HUDEP-2 (cell line): Measurements from ENCODE around the gene PFKFB1.
A peak's percentile ranks its signal among the peaks of the same experiment; 100 is the strongest.

Experiments used
- DNase-seq, 76 experiments: peaks; one replicate each; lab custom pipeline; 2025; ENCODE audit not compliant: unreplicated experiment in 76 of 76; lab: John Stamatoyannopoulos, UW

The PFKFB1 gene

DNA sequence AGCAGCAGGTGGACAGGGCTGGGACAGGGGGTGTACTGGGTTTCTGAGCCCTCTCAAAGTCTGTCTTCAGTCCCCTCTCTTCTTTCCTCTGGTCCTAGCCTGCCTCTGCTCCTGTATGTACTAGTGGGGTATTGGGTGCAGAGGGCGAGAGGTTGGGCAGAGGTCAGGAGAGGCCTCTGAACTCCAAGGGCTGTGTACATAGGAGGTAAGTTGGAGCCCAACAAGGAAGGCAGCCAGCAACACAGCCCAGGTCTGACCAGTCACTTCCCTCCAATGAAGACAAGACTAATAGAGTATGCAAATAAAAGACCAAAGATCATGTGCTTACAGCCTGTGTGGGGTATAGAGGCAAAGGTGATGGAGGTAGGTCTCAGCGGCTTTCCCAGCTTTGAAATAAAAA, at the start of gene PFKFB1:
PFKFB1 (minus strand) TSS at position 90 of the 400 bp plus-strand sequence. CDS start 181 bp downstream, outside the sequence.
- no peak for DNase-seq

DNA sequence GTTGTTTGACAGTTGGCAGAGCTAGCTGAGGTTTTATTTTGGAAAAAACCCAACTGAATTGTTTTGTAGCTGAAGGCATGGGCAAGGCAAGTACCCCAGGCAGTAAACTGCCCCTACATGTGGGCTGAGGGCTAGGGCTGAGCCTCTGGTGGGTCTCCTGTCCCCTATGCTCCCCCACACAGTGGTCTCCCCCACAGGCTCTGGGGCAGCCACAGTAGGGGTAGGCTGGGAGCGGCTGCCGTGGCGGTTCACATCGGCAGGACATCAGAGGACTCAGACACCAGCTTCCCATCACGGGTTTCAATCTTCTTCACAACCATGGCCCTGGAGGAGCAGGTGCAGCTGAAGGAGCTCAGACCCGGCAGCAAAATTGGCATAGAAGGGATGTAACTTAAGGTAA, 47.5 kb upstream of the PFKFB1 start:
- no peak for DNase-seq

DNA sequence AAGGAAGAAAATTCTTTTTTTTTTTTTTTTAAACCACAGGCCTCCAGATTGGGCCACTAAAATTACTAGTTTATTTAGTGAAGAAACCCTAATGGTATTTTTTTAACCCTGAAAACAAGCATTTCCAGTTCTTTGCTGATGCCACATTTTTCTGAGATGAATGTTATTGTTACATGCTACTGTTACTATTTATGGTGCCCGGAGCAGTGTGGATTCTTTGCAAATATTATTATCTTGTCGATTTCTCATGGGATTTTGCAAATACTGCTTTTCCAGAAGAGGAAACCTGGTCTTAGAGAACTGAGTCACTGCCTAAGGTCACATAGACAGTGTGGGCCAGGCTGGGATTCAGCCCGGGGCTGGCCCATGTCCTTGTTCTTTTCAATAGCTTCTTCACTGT, 45.5 kb upstream of the PFKFB1 start:
- DNase-seq = no peak

DNA sequence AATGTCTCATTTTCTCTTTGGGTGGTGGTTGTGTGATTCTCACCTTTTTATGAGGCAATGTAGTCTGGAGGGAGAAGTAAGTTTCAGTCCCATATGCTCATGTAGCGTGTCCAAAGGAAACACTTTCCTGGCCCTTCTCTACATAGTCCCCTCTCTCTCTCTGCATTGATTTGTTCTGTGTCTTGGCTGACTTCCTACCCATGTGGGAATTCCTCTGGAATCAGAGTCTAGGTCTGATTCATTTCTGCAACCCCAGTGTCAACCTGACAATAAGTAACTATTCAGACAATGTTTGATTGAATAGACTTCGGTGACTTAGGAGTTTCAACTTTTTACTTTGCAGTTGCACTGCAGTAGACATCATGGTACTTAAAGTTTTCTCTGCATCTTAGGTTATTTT, 39.4 kb upstream of the PFKFB1 start:
- DNase-seq = no peak

DNA sequence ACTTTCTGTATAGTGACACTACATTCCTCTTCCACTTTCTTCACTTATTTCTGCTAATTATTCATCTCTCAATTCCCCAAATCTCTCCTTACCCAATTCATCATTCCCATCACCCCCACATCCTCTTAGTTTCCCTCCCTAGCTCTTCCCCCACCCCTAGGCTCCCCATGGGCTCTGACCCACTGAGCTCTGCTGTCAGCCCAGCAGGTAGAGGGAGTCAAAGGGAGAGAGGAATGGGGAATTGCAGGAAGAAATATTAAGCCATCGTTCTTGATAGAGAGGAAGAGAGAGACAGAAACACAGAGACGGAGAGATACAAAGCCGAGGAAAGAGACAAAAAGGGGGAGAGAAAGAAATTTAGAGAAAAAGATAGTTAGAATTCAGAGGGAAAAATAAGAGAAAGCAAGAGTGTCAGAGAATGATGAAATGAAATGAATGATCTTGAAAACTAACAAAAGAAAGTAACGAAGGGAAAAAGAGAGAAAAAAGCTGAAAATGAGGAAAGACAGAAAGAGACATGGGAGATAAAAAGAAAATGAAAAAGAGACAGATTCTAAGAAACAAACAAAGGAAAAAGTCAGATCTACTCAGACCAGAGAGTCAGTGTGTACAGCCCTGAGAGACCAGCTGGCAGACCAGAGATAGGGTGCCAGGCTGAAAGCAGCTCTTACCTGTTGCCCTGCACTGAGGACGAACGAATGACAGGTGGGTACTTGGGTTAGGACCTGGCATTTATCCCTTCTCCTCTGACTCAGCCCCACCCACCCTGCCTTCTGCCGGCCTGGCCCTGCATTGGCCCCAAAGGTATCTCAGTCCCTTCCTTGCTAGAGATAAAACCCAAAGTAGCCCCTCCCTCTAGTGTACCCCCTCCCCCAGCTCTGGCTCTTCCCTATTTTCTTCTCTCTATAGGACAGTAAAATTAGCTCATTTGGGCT, 36.5 kb upstream of the PFKFB1 start, which contains the start of gene ALAS2:
ALAS2 (minus strand) TSS at position 707 of the 935 bp plus-strand sequence. CDS start 4,977 bp downstream, outside the sequence.
- DNase-seq = peak in 68 of 76 experiments; percentile 1 to 75 (median 40)

DNA sequence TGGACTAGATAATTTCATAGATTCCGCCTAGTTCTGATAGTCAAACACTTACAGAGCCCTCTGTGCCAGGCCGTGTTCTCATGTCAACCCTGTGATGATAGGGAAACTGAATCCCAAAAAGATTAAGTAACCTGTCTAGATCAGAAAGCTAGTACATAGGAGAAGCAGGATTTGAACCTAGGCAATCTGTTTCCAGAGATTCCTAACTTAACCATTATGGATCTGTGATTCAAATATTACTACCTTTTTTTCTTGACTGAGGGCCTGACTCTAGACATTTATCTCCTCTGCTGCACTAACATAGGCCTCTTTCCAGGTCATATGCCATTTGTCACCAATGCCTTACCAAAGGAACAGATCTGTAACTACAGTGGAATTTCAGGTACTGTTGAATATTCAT, 35.3 kb upstream of the PFKFB1 start:
- peak in 2 of 76 experiments; percentile 20 to 36 for DNase-seq

DNA sequence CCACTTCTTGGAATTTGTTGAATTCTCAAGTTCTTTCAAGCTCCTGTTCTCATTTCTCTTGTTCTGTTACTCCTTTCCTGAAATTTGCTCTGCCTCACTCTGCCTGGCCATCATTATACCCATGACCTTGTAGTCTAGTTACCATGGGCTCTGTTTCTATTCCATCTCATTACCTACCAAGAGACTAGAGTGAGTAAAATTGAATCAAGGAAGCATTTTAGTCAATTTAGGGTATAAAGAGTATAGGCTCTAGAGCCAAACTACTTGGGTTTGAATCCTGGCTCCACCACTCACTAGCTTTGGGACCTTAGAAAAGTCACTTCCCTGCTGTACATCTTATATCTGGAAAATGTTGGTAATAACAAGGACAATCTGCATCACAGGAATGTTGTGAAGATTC, 34.6 kb upstream of the PFKFB1 start:
- peak in 6 of 76 experiments; percentile 3 to 49 (median 39) for DNase-seq

DNA sequence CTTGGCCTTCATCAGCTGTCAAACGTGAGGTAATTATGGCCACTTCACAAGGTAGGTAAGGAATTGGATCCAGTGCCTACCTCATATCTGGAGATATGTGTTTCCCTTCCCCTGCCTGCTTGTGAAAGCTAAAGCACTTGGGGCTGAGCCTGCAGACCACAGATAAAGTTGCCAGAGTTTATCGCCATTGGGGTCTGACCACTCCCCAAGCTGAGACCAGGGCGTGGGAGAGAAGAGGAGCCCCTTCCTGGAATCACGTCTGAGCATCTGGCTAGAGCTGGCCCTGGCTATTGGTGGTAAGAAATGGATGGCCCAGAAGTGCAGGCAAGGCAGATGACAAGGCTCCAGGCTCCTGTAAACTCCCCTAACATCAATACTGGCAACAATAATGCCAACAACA, 34.1 kb upstream of the PFKFB1 start:
- DNase-seq = peak in 74 of 76 experiments; percentile 12 to 89 (median 71)

DNA sequence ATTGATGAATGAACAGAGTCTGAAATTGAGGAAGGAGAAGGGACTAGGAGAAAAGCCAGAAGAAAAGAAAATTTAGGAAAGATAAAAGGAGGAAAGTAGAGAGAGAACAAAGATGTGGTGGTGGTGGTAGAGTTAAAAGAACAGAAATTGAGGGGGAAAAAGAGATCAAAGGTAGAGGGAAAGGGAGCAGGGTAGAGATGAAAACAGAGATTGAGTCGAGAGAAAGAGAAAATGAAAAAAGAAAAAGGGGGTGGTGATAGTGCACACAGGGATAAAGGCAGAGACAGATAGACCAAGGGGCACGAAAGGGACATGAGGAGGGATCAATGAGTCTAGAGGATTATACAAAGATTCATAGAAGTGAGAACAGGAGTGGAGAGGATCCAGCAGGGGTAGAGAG, 32.9 kb upstream of the PFKFB1 start:
- DNase-seq = no peak

DNA sequence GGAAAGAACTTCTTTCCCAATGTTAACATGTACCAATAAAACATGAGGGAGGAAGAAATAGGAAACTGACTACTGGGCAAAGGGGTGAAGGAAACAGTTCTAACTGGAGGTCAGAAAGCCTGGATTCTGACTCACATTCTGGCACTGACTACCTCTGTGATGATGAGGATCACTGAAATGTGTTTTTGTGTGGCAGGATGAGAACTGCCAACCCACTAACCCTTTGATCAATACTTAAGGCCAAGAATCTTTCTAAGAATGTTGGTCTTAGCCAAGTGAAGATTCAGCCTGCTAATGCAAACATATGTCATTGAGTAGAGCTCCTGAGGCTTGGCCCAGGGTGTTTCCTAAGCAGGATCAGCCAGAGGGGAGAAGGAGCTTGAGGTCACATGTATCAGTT, 32.2 kb upstream of the PFKFB1 start:
- no peak for DNase-seq

DNA sequence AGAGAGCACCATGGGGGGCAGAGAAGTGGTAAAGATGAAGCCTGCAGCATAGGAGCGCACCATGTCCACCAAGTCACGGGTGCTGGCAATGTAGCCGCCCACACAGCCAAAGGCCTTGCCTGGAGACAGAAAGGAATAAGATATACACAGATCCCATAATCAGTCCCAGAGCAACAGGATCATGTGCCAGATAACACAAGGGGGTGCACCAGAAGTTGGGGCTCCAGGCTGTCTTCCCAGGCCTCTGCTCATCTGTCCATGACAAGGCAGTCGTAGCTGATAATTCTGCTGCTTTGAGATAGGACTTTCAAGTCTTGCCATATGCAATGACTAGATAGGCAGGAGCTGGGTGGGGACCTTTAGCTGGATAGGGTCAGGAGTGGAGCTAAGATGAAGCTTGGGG, 20.9 kb upstream of the PFKFB1 start:
- peak in 74 of 76 experiments; percentile 30 to 95 (median 80) for DNase-seq

DNA sequence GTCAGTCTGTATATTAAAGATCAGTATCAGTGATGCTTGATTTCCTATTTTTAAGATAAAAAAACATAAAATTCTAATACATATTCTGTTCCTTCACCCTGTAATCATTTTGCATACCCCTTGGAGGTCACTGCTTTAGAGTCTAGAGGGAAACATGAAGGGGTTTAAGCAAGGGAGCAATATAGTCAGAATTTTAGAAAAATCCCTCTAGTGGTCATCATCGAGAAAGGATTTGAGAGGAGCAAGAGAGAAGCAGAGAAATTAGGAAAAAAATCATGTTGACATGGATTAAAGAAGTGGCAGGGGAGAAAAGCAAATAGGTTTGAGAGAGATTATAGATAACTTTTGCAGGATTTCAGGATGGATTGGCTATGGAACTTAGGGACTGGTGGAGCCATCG, 17.3 kb upstream of the PFKFB1 start:
- DNase-seq = no peak

DNA sequence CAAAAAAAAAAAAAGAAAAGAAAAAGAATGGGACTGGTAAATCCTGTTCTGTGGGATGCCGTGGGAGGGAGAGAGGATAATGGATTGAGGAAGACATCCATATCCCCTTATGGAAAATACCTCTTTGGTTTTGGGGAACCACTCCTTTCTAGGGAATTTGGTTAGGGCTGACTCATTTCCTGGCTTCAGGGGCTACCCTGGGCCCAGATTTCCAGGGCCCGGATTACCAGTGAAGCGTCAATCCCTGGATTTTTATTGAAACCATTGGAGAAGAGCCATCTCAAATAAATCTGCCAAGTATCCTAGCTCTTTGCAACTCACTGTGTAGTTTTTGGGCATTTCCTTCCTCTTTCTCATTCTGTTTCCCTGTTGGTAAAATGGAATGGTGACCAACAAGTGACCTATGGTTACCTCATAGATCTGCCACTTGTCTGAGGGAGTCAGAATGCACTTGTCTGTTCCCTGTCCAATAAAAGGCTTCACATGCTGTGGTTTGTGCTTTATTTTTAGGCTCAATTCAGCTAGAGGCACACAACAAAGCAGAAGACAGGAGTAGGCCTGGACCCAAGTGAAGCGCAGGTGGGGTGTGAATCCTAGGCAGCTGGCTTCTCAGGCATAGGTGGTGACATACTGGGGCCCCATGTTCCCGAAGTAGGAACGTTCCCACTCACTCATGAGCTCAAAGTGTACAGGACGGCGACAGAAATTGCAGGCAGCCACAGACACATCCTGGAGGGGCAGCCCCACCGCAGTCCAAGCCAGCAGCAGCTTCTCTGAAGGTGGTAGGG, 14.8 kb upstream of the PFKFB1 start:
- no peak for DNase-seq

DNA sequence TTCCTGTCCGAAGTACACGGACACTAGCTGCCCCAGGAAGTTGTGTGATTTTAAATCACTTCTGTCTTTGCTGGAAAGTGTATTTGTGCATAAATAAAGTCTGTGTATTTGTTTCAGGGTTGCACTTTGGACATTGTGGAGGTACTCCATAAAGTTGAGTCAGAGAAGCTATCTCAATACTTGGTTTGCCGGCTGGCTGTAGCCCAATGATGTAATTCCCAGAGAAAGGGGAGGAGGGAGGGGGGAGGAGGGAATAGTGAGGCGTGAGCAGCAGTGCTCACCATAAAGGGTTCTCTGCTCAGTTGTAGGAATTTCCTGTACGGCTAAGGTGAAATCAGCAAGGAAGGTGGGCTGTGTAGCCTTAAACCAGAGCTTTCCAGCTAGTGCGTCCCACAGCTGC, 13.7 kb upstream of the PFKFB1 start:
- DNase-seq = no peak

DNA sequence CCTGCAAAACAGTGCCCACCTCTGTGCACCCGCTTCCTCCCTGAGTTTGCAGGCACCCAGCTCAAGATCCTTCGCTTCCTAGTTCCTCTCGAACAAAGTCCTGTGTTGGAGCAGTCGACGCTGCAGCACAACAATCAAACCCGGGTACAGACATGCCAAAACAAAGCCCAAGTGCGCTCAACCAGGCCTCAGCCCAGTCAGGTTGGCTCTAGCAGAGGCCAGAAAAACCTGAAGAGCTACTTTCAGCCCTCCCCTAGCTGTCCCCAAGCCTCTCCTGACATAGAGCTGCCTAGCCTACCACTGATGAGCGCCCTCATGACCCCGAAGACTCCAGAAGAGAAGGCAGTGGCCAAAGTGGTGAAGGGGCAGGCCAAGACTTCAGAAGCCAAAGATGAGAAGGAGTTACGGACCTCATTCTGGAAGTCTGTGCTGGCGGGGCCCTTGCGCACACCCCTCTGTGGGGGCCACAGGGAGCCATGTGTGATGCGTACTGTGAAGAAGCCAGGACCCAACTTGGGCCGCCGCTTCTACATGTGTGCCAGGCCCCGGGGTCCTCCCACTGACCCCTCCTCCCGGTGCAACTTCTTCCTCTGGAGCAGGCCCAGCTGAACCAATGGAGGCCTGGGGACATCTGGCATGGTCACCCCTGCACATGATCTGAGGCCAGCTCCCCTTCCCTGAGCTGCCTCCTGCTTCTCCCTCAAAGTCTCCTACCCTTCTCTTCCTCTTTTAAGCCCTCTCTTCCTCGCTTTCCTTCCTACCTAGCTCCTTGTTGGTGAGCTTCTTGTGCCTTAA, 13.0 kb upstream of the PFKFB1 start:
- DNase-seq = no peak

DNA sequence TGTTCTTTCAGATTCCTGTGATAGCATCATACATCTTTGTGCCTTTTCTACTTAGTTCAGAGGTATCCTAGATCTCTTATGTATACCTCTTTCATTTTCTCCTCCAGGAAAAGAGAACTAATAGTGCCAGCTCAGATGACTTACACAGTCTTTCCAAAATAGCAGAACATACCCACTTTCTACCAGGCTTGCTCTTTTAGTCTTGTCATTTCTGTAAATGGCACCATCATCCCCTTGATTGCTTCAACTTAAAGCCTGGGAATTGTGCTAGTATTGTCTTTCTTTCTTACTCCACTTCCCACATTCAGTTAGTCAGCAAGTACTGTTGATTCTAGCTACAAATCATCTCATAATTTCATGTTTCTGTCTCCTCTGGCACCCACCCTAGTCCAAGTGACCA, 11.3 kb upstream of the PFKFB1 start:
- no peak for DNase-seq

DNA sequence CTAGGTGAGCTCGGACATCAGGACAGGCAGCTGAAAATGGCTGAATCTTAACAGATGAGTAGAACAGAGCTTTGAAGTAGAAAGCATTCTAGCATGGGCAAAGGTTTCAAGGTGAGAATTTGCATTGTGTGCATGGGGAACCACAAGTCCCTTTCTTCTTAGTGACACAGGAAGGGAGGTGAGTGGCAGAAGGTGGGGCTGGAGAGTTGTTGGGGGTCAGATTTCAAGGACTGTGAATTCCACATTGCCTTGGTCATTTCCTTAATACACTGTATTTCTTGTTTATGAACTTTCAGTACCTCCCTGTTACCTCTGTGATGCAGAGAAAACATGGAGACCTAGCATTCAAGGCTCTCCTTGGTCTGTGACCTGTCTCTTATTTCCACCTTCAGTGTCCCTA, 10.2 kb upstream of the PFKFB1 start:
- no peak for DNase-seq

DNA sequence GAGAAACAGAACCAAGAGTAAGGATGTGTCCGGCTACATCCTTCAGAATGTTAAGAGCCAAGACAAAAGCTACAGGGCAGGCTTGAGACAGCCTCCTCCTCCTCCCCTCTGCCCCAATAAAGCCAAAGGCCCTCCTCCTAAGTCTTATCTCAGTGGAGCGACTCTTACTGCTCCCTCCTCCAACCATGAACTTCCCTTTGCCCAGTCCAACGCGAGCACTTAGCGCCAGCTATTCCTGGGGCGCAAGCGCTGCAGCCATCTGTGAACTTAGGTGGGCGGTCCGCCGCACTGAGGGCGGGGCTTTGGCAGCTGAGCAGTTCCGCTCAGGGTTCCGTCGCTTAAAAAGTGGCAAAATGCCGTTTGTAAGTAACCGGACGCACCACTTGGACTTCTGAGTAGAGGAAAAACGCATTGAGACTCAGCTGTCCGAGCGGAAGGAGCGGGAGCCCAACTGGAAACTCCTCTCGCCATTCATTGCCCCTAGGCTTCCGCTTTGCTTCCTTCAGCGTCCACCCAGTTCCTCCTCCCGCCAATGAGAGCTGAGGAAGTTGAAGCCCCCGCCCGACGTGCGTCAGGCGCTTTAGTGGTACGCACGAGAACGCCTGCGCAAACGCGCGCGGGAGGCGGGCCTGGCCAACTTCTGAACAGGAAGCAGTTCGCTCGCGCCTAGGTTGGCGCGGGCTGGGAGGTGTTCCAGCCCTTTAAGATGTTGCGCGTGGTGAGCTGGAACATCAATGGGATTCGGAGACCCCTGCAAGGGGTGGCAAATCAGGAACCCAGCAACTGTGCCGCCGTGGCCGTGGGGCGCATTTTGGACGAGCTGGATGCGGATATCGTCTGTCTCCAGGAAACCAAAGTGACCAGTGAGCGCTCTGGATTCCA, 6.0 kb upstream of the PFKFB1 start, which contains the start of gene APEX2:
APEX2 (plus strand) TSS at position 647 of the 882 bp plus-strand sequence; CDS start at position 707, 60 bp downstream.
- DNase-seq = peak; percentile 2 to 88 (median 79)

DNA sequence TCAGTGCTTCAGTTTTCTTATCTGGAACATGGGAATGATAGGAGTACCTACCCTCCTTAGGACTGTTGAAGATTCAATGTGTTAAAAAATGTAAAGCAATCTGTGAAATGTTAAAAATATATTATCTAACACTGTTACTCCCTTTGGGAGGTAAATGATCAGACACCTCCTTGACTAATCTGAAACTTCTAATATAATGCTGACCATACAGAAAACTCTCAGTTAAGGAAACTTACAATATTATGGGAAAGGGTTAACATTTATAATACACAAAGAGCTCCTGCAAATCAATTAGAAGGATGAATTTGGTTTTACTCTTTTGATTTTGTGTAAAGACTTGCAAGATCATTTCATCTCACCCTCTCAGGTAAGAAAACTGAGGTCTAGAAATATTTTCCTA, 1.6 kb upstream of the PFKFB1 start:
- no peak for DNase-seq
